Measurements from ENCODE around the gene CRACR2A. TPM values are rescaled to one million over a fixed set of nuclear protein-coding genes. Genes with fewer than 3 reads are reported as not detected.

The CRACR2A gene
- total RNA-seq, 4 donors from 2014 or later: 0.91 to 2.3 (median 1.9) TPM

- peaks cover 0 to 2% (median 0%) of the 10 kb centered on the region in 3 donors for H3K36me3 ChIP-seq
- intact Hi-C loops (cut with DNase I): no loop called here
- TF ChIP-seq CTCF (IDR thresholded peaks at IDR 0.05): no peak
- H3K27me3 ChIP-seq: no peaks in the 10 kb centered on the region
- H3K4me3 ChIP-seq: no peak overlapping the region
- H3K27ac ChIP-seq: no peak overlapping the region
- H3K4me1 ChIP-seq: no peaks in the 10 kb centered on the region
- no peak for DNase-seq
- H3K9me3 ChIP-seq: no peaks in the 10 kb centered on the region
- 76 to 87% methylated on average over 5 of the region's 5 CpGs for WGBS, 2 donors
These were observed 90.4 kb downstream of the CRACR2A start for GRCh38 chr12:3662521-3662921.

GRCh38 chr12:3661028-3661427 is 91.9 kb downstream of the CRACR2A start:
- Histone ChIP-seq H3K4me1 (no peaks in the 10 kb centered on the region), H3K27ac (no peak overlapping the region), H3K9me3 (no peaks in the 10 kb centered on the region), H3K27me3 (no peaks in the 10 kb centered on the region), H3K4me3 (no peak overlapping the region), H3K36me3 (peaks cover 0 to 6% (median 0%) of the 10 kb centered on the region in 3 donors)
- TF ChIP-seq POLR2A (IDR thresholded peaks at IDR 0.05) (no peak), CTCF (IDR thresholded peaks at IDR 0.05) (no peak)
- 70 to 89% methylated on average over 1 of the region's 1 CpG for WGBS, 2 donors
- DNase-seq: no peak
- intact Hi-C loops (cut with DNase I): no loop called here

GRCh38 chr12:3658327-3659163 is 94.4 kb downstream of the CRACR2A start:
- Histone ChIP-seq H3K27ac (no peak overlapping the region), H3K4me1 (no peaks in the 10 kb centered on the region), H3K9me3 (no peaks in the 10 kb centered on the region), H3K27me3 (no peaks in the 10 kb centered on the region), H3K36me3 (peaks cover 0 to 10% (median 0%) of the 10 kb centered on the region in 3 donors), H3K4me3 (no peak overlapping the region)
- WGBS, 2 donors: 57 to 77% methylated on average over 9 to 10 of the region's 13 CpGs
- TF ChIP-seq POLR2A (IDR thresholded peaks at IDR 0.05): no peak
- peak in 3 of 6 experiments; percentile 13 to 26 (median 23) for TF ChIP-seq CTCF (IDR thresholded peaks at IDR 0.05)
- no peak for DNase-seq
- intact Hi-C loops (cut with DNase I): no loop called here

- no peaks in the 10 kb centered on the region for H3K27me3 ChIP-seq
- no peak for DNase-seq
- intact Hi-C loops (cut with DNase I): no loop called here
- no peaks in the 10 kb centered on the region for H3K4me1 ChIP-seq
- peaks cover 0 to 10% (median 0%) of the 10 kb centered on the region in 3 donors for H3K36me3 ChIP-seq
- TF ChIP-seq CTCF (IDR thresholded peaks at IDR 0.05): no peak
- no peak for TF ChIP-seq POLR2A (IDR thresholded peaks at IDR 0.05)
- H3K4me3 ChIP-seq: no peak overlapping the region
- no peaks in the 10 kb centered on the region for H3K9me3 ChIP-seq
- WGBS, 2 donors: 96% methylated on average over 6 to 8 of the region's 13 CpGs
- no peak overlapping the region for H3K27ac ChIP-seq
These were observed 95.8 kb downstream of the CRACR2A start for GRCh38 chr12:3656946-3657622.

GRCh38 chr12:3655328-3655900 is 97.5 kb downstream of the CRACR2A start:
- H3K4me3 ChIP-seq: no peak overlapping the region
- DNase-seq: no peak
- H3K4me1 ChIP-seq: no peaks in the 10 kb centered on the region
- H3K36me3 ChIP-seq: peaks cover 0 to 10% (median 0%) of the 10 kb centered on the region in 3 donors
- no peaks in the 10 kb centered on the region for H3K27me3 ChIP-seq
- no peak overlapping the region for H3K27ac ChIP-seq
- intact Hi-C loops (cut with DNase I): no loop called here
- H3K9me3 ChIP-seq: no peaks in the 10 kb centered on the region
- WGBS, 2 donors: 64 to 78% methylated on average over 2 to 3 of the region's 4 CpGs
- peak in 1 of 6 experiments; percentile 32 for TF ChIP-seq CTCF (IDR thresholded peaks at IDR 0.05)
- no peak for TF ChIP-seq POLR2A (IDR thresholded peaks at IDR 0.05)
